NCI-H2029 (cell line): Measurements from ENCODE around the gene STUB1.
"Not testable (repeated sequence)": the region's sequence is repeated elsewhere in the genome, so short reads cannot be mapped to it uniquely, and the experiment has no call there.

Experiments used
- DNase-seq: peaks from one replicate; lab custom pipeline; 2025; lab: John Stamatoyannopoulos, UW

STUB1 gene

GRCh38 chr16:712740-713250 lies 32.6 kb downstream of the STUB1 start:
- not testable (repeated sequence) for DNase-seq

GRCh38 chr16:714079-714478 lies 33.9 kb downstream of the STUB1 start:
- DNase-seq, result no peak

GRCh38 chr16:714558-715476 lies 34.6 kb downstream of the STUB1 start, which contains the start of gene METRN:
METRN (plus strand) TSS chr16:715118; CDS start chr16:715290, 172 bp downstream.
- peak; percentile 68 for DNase-seq

GRCh38 chr16:715477-716199 lies 35.4 kb downstream of the STUB1 start:
- DNase-seq, result no peak

- DNase-seq, result no peak
Observed at GRCh38 chr16:716200-716568, 36.0 kb downstream of the STUB1 start.

- DNase-seq, result no peak
Observed at GRCh38 chr16:716768-717325, 36.6 kb downstream of the STUB1 start.

GRCh38 chr16:717450-718245 lies 37.4 kb downstream of the STUB1 start:
- no peak for DNase-seq

- DNase-seq, result no peak
Observed at GRCh38 chr16:718389-718788, 38.2 kb downstream of the STUB1 start.

- no peak for DNase-seq
Observed at GRCh38 chr16:718922-719321, 38.7 kb downstream of the STUB1 start.

- no peak for DNase-seq
Observed at GRCh38 chr16:719815-720446, 39.7 kb downstream of the STUB1 start.

GRCh38 chr16:720447-720989 lies 40.3 kb downstream of the STUB1 start:
- DNase-seq, result peak; percentile 29

GRCh38 chr16:720990-721764 lies 41.0 kb downstream of the STUB1 start, which contains the start of gene ANTKMT:
ANTKMT (plus strand) TSS chr16:721146; CDS start chr16:721275, 129 bp downstream.
- peak; percentile 78 for DNase-seq

- DNase-seq, result no peak
Observed at GRCh38 chr16:721765-722540, 41.7 kb downstream of the STUB1 start.

GRCh38 chr16:722835-723633 lies 42.8 kb downstream of the STUB1 start:
- DNase-seq, result no peak

GRCh38 chr16:723695-724094 lies 43.5 kb downstream of the STUB1 start:
- DNase-seq, result no peak

GRCh38 chr16:724188-725040 lies 44.2 kb downstream of the STUB1 start:
- DNase-seq, result no peak

- DNase-seq, result no peak
Observed at GRCh38 chr16:725041-725376, 44.8 kb downstream of the STUB1 start.
